GM11168 (cell line): ENCODE results near the gene TBCCD1.
"Not testable (repeated sequence)": the region's sequence is repeated elsewhere in the genome, so short reads cannot be mapped to it uniquely, and the experiment has no call there.

Source experiments
- in situ Hi-C: fragments of 300-500 bp; cut with MboI; formaldehyde crosslinking; loops from one replicate; pipeline ENCODE4 v1.12.0; 2022; ENCODE audit warnings: low sequenced_read_pairs; ENCODE audit not compliant: unreplicated experiment

The TBCCD1 gene

DNA sequence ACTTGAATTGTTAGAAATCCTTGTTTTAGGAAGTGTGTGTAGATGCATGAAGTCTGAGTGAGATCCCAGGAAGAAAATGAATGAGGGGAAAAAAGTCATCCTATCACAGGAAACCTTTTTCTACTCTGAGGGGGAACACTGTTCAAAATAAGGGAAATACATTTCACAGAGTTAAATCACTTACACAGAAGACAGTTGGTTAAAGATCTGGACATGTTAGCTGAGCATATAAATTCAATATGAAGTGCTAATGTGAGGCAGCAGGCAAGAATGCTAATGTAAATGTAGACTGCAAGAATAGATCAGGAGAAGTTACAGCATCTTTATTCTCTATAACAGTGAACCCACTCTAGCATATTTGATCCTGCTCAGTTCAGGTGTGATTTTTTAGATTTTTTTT lies 2.6 kb downstream of the TBCCD1 start:
- in situ Hi-C loops = no loop called here

DNA sequence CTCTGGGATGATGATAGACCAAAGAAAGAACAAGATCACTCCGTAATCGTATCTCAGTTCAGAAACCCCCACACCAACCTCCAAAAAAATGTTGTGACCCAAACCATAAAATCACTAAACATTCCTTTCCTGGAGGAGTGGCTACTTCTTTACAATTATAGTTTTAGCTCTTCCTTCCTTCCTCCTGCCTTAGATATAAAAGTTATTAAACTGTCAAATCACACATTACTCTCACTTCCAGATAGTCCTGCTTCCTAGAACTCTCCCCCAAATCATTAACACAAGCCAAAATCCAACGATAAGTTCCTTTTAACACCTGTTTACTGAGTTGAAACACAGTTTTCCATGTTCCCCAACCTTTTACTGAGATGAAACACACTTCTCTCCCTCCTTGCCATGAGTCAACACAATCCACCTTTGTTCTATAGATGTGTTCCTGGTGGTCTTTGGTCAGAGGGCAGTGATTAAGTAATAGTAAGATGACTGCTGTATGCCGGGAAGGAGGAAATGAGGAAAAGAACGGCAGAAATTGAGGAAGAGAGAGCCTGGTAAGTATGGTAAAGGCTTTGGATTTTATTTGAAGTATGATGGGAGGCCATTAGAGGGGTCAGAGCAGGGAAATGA lies 14.6 kb downstream of the TBCCD1 start:
- in situ Hi-C loops = loop anchor here (5.0 kb wide), 1 partner anchor 570 kb away; no protein-coding TSS in a partner anchor

DNA sequence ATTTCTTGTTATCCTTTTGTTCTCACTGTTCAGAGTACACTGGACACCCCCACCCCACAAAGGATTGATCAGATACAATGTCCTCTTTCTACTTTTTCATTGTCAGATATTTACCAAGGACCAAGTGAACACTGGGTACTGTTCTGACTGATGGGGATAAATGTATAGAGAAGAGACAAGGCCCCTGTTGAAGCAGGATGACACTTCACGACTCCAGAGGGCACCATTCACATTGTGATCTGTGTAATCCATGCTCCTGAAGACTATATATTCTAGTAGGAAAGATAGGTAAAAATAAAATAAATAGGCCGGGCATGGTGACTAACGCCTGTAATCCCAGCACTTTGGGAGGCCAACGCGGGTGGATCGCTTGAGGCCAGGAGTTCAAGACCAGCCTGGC lies 15.8 kb downstream of the TBCCD1 start:
- in situ Hi-C loops = loop anchor here (5.0 kb wide), 1 partner anchor 569 kb away; no protein-coding TSS in a partner anchor

DNA sequence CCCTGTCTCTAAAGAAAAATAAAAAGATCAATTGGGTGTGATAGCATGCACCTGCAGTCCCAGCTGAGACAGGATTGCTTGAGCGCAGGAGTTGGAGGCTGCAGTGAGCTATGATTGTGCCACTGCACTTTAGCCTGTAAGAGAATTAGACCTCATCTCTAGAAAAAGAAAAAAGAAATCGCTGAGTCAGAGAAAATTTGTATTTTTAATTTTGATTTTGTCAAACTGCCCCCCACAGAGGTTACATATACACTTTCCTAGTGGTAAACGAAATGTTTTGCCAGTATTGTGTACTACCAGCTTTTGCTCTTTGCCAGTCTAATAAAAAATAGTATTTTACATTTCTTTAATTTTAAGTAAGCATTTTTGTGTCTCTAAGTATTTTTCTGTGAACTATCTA lies 17.6 kb downstream of the TBCCD1 start:
- in situ Hi-C loops = loop anchor here (5.0 kb wide), 1 partner anchor 292 kb away; no protein-coding TSS in a partner anchor

DNA sequence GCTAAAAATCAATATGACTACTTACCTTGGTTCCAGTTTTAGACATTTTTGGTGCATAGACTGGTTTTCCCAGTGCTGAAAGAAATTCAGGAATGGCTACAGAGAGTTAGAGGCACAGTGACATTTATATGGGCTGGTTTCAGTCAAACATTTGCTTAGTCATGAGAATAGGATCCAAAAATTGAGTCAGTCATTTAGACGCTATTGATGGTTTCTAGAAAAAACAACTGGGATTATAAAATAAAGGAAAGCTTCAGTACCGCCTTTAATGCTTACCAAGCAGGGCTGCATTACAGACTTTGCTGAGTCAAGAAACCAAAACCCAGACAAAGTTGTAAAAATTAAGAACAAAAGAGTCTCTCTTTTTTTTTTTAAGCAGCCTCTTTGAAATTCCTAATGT lies 22.9 kb downstream of the TBCCD1 start, which contains the start of gene CRYGS:
CRYGS (minus strand) TSS at position 100 of the 400 bp plus-strand sequence; CDS start at position 46, 54 bp downstream.
- in situ Hi-C loops = no loop called here

DNA sequence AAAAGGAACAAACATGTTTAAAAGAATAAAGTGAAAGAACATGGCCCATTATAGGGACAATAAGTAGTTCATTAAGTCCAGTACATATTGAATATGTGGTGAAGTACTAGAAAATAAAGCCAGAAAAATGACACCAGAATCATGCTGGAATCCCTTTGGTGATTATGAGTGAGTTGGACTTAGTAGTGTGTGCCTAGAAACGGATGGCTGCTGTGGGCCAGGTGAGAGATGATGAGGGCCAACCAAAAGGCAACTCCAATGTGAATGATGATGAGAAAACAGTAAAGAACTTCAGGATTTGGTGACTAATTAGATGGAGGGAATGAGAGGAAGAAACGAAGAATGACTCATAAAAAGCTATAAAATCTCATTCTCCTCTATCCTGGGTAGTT lies 26.3 kb downstream of the TBCCD1 start:
- in situ Hi-C loops = no loop called here

DNA sequence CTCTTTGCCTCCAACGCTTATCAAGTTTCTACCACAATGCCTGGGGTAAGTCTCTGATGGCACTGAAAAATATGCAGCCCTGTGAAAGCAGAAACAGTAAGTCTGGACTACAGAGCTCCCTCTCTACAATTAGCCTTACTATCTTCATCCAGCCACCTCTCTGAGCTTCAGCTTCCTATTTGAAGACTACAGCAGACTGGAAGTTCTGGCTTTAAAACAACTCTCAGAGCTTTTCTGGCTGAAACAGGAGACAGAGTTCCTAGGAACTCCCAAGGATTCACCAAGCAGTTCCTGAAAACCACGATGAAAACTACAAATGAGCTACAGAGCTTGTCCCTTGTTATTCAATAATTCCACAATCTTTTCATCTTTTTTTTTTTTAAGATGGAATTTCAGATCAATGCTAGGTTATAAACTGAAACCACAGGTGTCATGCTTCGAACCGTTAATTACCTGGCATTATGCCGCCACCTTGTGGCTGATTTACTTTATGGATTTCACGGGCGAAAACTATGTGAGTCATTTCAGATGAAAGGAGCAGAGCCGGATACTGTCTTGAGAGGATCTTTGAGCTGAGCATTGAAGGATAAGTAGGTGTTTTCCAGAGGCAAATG lies 26.8 kb downstream of the TBCCD1 start:
- in situ Hi-C loops = no loop called here

DNA sequence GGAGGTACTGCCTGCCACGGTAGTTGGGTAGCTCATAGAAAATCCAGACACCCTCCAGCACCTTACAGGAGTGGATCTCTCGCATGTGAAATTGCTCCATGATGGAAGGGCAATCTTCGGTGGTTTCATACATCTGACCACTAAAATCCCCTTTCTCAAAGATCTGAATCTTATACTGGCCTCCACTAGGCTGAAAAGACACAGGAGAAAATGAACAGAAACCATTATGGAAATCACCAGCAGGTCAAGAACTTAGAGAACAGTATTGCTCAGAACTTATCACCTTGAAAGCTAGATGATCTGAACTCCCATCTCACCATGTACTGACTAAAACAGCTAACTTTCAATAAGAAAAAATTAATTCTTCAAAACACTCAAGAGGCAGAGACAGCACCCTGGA lies 28.4 kb downstream of the TBCCD1 start:
- in situ Hi-C loops = no loop called here

DNA sequence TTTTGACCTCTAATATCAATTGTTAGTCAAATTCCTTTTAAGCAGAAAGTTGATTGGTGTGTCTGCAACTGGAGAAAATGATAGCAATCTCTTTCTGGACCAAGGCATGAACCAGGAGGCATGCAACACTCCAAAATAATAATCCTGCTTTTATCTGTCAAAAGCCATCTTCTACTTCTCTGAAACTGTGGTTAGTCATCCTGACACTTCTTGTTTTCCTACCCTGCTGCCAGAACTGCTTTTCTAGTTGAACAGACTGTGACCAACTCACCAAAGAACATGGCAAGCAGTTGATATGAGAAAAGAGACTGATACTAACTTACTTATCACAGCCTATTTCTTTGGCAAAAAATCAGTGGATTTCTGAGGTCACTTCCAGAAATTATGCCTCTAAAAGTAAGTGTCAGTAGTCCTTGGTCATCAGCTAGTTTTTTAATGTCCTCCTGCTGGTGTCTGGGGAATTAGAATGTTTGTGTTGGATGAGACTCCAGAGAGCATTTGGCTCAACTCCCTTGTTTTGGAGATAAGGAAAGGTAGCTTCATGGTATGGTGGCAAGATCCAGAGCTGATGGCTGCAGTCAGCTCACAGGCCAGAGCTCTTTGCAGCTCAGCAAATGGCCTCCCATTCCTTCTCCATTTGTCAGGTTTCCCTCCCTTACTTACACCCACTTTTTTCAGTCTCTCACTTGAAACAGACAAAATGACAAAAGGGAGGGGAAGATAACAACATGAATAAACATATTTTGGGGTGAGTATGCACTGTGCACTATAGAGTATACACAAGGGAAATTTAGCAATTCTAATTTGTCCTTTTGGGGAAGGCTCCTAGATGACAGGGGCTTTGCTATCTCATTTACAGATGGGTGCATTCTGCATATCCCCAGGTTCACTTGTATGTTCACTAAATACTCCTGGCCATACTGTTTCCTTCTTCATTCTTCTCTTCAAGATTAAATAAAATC lies 30.0 kb downstream of the TBCCD1 start:
- in situ Hi-C loops = no loop called here

DNA sequence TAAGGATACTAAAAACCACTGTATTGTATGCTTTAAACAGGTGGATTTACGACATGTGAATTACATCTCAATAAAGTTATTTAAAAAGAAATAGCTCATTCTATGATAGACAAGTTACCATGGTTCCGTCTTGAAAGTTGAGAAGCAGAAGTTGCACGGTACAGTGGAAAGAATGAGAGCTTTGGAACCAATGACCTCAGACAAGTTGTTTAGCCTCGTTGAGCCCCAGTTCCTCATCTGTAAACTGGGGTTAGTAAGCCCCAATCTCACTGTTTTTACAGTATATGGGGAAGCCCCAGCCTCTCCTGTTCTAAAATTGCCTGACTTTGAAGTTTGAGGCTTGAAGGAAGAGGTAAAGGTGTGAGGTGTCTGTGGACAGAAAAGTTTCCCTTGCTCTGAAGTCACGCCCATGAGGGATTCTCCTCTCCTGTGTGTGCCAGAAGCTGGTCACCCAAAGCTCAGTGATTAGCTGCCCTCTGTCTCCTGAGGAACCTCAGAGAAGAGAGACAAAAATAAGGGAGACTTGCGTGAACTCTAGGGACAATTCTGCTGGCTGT lies 32.9 kb downstream of the TBCCD1 start:
- in situ Hi-C loops = no loop called here

DNA sequence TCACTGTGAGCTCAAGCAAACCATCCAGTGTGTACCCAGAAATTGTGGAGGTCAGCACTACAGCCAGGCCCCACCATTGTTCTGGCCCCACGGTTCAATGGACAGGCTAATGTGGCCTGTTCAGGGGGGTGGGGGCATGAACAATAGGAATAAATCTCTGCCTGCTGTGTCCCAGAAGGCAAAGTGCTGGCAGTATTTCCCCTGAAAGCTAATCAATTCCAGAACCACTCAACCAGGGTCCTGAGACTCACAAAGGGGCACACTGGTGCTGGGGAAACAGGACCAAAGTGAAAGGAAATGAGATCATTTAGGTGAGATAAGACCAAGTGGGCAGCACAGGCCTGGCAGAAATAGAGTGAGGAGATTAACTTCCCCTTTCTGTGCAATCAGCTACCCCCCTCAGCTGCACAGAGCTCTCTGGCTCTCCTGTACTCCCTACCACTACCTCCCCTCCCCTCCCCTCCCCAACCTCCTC lies 34.5 kb downstream of the TBCCD1 start:
- in situ Hi-C loops = no loop called here

DNA sequence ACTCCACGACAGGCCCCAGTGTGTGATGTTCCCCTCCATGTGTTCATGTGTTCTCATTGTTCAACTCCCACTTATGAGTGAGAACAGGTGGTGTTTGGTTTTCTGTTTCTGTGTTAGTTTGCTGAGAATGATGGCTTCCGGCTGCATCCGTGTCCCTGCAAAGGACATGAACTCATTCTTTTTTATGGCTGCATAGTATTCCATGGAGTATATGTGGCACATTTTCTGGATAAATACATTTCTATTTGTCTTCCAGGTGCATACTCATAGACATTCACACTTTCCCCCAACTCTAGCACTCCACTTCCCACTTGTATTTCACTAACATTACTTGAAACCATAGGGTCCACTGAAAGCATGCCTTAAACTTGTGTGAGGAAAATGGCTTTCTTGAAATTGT lies 35.4 kb downstream of the TBCCD1 start:
- in situ Hi-C loops = not testable (repeated sequence)

DNA sequence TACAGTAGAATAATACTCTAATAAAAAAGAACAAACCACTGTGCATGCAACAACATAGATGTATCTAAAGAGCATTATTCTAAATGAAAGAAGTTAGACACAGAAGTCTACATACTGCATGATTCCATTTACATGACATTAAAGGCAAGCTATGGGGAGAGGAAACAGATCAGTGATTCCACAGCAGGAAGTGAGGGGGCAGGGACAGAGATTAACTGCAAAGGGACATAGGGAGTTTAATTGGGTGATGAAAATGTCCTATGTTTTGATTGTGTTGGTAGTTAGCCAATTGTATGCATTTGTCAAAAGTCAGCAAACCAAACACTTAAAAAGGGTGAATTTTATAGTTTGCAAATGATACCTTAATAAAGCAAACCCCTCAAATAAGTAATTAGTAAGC lies 36.7 kb downstream of the TBCCD1 start:
- in situ Hi-C loops = no loop called here

DNA sequence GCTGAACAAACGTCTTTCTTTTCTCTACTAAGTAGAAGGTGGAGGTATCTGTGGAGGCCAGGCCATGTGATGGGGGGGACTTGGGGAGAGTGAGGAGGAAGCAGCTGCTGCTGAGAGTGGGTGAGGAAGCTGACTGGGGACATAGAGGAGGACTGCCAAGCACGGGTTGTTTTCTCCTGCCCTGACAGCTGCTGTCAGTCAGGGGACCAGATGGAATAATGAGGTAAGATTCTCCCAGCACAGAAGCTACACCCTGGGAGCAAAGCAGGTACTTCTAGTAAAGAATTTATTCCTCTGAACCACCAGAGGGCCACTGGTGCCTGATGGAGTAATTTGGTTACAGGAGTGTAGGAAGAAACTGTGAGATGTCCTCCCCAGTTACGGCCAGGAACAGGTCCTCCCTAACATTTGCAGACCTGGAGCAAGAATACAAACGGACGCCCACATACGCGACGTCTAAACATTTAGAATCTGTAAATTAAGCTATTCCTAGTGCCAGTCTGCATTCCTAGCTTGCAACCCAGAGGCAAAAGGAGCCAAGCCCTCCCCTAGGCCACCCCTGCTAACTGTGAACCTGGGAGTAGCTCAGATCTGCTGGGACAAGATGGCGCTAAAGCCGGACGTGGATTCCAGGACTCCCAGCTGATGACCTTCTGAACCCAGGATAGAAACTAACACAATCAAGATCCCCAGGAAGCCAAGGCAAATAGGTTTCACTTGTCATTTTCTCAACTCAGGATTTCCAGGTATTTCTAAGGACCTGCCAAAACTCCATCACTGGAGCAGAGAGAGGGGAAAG lies 37.7 kb downstream of the TBCCD1 start:
- in situ Hi-C loops = no loop called here

DNA sequence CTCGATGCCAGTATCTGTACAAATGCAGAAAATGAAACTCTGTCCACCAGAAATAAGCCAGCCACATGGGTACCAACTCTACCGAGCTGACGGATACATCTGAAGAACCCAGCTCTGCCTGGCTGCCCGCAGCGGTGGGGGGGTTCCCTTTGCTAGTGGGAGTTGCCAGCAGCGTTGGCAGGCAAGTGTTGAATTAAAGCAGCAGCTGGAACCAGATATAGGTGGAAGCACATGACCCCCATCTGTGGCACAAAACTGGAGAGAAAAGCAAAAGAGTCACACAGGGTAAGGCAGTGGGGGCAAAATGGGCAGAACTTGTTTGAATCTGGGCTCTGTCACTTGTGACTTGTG lies 40.9 kb downstream of the TBCCD1 start:
- in situ Hi-C loops = no loop called here

DNA sequence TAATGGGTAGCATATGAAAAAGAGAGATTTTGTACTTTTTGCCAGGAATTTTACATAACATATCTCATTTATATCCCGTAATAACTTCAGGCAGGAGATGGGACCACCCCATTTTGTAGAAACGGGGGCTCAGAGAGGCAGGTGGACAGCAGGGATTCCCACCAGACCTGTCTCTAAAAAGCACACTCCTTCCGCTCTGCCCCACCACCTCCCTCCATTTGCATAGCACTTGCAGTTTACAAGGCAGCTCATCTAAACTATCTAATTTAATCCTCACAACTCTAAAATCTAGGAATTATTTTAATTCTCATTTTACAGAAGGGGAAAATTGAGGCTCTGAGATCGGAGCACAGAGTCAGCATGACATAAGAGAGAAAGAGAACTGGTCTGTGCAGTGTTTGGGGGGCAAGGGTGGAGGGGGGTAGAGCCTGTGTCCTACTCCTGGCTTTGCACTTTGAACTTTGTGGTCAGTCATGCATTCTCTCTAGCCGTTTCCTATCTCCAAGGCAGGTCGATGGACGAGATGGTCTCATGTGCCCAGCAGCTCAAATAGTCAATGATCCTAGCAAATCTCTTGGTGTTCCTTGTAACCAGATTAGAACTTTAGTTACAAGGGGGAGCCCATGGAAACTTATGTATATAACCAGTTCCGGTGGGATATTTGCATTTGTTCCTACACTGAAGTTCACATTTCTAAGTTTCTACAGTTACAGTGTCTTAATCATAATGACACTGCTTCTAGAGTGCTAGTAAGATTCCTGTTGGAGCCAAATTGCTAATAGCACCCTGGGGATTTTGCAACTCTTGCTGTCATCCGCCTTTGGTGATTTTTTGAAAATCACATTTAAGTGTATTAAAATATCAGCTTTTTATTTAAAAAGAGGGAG lies 41.5 kb downstream of the TBCCD1 start:
- in situ Hi-C loops = no loop called here

DNA sequence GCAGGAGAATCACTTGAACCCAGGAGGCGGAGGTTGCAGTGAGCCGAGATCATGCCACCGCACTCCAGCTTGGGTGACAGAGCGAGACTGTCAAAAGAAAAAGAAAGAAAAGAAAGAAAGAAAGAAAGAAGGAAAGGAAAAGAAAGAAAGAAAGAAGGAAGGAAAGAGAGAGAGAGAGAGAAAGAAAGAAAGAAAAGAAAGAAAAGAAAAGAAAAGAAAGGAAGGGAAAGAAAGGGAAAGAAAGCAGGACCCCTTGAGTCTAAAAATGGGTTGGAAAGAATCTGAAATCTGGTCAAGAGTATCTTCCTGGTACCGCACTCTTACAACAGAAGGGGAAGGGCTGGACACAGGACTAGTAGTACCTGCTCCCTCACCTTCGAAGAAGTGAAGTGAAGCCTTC lies 42.5 kb downstream of the TBCCD1 start:
- in situ Hi-C loops = no loop called here

DNA sequence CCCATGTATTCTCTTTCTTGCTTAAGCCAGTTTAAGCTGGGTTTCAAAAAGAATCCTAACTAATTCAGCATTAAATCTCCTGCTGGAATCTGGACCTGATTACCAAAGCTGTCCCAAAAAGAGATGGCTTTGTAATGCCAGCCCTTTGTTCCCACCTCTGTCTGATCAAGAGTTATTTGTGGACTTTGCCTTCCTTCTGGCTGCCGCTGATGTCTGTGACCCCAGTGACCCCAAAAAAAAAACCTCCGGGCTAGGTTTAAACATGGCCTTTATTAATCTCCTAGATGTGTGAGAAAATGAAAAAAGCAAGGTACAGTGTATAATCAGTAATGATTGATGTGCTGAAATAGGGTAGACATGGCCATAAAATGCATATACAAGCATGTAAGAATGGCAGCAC lies 43.7 kb downstream of the TBCCD1 start:
- in situ Hi-C loops = no loop called here

DNA sequence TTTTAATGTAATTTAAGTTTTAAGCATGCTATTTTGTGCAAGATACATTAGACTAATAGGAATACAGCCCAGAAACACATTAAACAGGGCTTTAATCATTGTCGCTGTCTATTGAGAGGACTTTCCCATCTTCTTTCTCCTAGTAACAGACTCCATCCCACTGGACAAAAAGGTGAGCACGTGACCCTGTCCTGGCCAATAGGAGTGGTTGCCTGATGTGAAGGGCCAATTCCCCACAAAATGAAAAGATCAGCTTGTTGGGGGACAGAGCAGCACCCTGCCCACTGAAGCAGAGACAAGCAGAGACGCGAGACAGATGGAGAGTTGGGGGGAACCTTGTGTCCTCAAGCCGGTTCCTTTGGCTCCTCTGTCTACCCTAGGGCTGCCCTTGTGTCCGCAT lies 44.1 kb downstream of the TBCCD1 start:
- in situ Hi-C loops = no loop called here
